Activated CD8-positive, alpha-beta memory T cell treated with anti-CD3 and anti-CD28 coated beads, Interleukin-2, amount 50 U/mL, for 4 hours (primary cell): ENCODE measurements around the gene CSMD2.

Experiments used
- DNase-seq: peaks from one replicate; pipeline ENCODE4 v3.0.0-alpha.2; 2020

Gene CSMD2

GRCh38 chr1:33468011-33468410 lies 697.0 kb downstream of the CSMD2 start:
- no peak for DNase-seq

DNA sequence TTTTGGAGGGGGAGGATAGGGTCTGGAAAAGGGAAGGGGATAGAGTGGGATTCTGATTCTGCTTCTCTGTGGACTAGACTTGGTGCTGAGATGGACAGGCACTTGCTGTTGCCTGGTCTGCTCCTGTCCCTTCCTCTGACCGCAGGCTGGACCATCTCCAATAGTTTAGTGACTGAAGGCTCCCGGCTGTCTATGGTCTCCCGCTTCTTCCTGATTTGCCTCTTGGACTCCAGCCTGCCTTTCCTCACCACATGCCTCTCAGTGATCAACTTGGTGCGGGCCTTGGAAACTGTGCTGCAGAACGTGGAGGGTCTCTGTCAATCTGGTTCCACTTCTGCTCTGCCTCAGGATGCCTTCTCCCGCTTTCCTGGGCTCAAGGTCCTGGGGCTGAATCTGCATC lies 698.9 kb downstream of the CSMD2 start:
- no peak for DNase-seq

DNA sequence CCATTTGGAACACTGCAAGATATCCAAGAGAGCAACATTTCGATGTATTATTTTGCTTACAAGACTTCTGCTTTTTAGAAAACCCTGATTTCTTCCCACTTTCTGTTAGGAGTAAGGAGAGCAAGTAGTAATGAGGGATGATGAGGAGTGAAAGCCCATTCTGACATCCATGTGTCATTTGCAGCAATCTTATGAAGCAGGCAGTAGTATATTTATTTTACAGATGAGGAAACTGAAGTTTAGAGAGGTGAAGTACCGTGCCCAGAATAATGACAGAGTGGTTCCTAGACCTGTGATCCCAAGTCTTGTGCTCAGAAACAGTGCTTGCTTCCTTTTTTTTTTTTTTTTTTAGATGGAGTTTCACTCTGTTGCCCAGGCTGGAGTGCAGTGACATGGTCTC lies 699.7 kb downstream of the CSMD2 start:
- no peak for DNase-seq

- no peak for DNase-seq
Observed at GRCh38 chr1:33464552-33464951, 700.5 kb downstream of the CSMD2 start.
